CD4-positive, alpha-beta T cell treated with Interleukin-15 for 1 hour (primary cell): ENCODE measurements around the gene ZNF91.
"Not testable (repeated sequence)": the region's sequence is repeated elsewhere in the genome, so short reads cannot be mapped to it uniquely, and the experiment has no call there.

Experiments used
- DNase-seq: peaks from one replicate; pipeline ENCODE4 v3.0.0-alpha.2; 2020

The ZNF91 gene

DNA sequence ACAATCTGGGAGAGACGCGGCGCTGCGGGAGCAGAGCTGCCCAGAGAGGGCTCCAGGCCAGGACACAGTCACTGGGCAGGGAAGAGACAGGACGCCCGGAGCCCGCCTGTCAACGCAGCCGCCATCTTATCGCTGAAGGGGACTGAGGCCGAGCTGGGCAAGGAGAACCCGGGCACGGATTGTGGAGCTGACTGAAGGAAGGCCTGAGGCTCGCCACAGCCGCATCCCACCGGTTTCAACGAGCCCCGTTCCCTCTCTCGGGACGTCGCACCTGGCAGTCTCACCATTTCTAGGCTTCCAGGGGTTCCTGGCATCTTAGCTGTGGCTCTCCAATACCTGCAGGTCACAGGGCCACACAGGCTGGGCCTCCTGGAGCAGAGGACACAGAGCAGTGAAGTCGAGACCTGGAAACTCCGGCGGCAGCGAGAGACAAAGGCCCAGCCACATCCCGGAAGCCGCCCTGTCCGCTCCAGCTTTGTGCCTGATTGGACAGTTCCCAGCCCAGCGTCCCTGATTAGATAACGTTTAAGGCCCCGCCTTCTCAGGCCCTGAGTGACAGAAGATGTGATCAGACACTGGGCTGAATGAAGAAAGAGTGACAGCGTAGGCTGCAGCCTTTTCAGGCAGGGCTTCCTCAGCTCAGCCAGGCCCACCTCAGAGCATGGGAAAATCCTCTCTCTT is at the start of gene ZNF91:
Gene ZNF91 (minus strand): TSS at position 431 of the 681 bp plus-strand sequence. CDS start 117 bp downstream, at position 314.
- DNase-seq = peak; percentile 94

DNA sequence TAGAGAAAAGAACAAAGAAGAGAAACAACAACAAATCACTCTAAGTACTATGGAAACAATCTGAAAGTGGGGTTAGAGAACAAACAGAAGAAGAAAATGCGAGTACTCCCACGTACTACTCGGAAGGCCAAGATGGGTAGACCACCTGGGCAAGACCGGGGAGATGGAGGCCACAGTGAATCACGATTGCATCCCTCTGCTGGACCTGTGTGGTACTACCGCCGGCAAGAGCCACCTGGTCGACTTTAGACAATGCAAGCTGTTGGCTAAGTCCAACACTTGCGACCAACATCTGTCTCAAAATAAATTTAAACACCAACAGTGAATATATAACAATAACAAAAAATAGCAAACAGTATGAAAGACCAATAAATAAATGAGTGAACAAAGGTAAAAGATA is 45.5 kb upstream of the ZNF91 start:
- DNase-seq = no peak

DNA sequence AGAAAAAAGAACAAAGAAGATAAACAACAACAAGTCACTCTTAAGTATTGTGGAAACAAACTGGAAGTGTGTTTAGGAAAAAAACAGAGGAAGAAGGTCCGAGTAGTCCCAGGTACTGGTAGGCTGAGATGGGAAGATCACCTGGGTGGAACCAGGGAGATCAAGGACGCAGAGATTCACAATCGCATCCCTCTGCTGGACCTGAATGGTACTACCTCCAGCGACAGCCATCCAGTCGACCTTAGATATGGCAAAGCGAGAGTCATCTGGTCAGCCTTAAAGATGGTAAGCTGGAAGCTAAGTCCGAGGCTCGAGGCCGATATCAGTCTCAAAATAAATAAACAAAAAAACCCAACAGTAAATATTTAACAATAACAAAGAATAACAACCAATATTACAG is 44.9 kb upstream of the ZNF91 start:
- DNase-seq = no peak

DNA sequence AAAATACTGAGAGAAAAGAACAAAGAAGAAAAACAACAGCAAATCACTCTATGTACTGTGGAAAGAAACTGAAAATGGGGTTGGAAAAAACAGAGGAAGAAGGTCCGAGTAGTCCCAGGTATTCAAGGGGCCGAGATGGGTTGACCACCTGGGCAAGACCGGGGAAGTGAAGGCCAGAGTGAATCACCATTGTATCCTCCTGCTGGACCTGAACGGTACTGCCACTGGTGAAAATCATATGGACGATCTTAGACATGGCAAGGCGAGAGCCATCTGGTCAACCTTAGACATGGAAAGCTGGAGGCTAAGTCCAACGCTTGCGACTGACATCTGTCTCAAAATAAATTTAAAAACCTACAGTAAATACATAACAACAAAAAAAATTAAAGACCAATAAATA is 44.4 kb upstream of the ZNF91 start:
- DNase-seq = no peak

DNA sequence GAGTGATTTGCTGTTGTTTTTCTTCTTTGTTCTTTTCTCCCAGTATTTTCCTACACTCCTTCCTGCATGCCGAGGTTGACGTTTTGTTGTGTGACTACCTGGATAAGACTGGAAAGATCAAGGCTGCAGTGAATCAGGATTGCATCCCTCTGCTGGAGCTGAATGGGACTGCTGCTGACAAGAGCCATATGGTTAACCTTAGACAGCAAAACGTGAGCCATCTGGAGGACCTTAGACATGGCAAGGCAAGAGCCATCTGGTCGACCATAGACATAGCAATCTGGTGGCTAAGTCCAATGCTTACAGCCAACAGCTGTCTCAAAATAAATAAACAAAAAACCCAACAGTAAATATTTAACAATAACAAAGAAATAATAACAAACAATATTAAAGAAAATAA is 42.6 kb upstream of the ZNF91 start:
- DNase-seq = no peak

DNA sequence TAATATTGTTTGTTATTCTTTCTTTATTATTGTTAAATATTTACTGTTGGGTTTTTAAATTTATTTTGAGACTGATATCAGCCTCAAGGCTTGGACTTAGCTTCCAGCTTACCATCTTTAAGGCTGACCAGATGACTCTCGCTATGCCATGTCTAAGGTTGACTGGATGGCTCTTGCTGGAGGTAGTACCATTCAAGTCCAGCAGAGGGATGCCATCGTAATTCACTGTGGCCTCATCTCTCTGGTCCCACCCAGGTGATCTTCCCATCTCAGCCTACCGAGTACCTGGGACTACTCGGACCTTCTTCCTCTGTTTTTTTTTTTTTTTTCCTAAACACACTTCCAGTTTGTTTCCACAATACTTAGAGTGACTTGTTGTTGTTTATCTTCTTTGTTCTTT is 41.7 kb upstream of the ZNF91 start:
- DNase-seq = no peak

DNA sequence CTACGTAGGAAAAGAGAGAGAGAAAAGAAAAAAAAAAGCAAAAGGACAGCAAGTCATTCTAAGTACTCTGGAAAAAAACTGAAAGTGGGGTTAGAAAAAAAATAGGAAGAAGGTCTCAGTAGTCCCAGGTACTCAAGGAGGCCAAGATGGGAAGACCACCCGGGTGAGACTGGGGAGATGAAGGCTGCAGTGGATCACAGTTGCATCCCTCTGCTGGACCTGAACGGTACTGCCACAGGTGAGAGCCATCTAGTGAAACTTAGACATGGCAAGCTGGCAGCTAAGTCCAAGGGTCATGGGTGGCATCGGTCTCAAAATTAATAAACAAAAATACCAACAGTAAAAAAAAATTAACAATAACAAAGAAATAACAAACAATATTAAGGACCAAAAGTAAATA is 41.0 kb upstream of the ZNF91 start:
- DNase-seq = no peak

DNA sequence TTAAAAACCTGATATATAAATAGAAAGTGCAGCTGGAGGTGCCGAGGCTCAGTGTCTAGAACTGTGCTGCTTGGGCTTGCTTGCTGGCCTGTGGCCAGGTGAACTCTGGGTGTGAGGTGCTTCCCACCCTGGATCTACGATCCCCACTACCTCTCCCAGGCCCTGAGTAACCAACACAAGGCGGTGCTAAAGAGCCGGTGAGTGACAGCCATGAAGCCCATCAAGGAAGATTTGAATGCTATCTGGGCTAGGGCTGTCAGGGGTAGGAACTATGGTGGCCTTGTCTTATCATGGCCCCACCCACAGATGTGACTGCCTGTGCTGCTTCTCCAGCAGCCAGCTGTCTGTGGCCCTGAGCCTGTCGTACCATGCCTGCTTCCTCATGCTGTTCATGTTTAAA is 25.6 kb upstream of the ZNF91 start:
- no peak for DNase-seq

DNA sequence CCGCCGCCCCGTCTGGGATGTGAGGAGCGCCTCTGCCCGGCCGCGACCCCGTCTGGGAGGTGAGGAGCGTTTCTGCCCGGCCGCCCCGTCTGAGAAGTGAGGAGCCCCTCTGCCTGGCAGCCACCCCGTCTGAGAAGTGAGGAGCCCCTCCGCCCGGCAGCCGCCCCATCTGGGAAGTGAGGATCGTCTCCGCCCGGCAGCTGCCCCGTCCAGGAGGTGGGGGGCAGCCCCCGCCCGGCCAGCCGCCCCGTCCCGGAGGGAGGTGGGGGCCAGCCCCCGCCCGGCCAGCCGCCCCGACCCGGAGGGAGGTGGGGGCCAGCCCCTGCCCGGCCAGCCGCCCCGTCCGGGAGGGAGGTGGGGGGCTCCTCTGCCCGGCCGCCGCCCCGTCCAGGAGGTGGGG is 24.0 kb upstream of the ZNF91 start:
- DNase-seq = not testable (repeated sequence)

DNA sequence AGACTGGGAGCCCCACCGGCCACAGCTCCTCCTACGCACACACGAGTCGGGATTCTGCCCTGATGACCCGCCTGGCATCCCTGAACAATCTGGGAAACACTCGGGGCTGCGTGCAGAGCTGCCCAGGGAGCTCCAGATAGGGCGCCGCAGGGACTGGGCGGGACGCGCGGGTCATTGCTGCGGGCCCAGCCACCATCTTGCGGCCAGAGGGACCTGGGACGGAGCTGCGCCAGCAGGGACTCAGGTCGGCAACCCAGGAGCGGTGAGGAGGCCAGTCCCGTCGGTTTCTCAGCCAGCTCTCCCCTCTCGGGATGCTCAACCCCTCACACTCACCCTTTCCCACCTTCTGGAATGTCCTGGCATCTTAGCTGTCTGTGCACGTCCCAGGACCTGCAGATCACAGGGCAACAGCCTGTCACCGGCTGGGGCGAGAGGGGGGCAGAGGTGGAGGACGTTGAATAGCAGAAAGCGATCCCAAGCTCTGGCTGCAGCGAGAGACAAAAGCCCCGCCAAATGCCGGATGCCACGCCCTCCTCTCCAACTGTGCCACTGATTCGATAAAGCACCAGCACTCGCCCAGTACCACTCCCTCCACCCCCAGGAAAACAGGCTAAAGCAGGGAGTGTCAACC is 20.4 kb upstream of the ZNF91 start:
- no peak for DNase-seq

DNA sequence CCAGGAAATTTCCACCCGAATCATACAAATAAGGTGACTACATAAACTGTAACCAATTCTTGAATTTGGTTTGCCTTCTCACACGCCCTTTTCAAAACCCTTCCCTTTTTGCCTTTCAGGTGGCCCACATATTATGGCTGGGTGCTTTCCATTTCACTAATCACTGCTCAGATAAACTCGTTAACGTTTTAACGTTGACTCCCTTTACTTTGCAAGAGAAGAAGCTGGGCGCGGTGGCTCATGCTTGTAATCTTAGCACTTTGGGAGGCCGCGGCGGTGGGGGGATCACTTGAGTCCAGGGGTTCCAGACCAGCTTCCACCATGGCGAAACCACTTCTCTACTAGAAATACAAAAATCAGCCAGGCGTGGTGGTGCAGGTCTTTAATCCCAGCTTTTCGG is 19.8 kb upstream of the ZNF91 start:
- DNase-seq = no peak

DNA sequence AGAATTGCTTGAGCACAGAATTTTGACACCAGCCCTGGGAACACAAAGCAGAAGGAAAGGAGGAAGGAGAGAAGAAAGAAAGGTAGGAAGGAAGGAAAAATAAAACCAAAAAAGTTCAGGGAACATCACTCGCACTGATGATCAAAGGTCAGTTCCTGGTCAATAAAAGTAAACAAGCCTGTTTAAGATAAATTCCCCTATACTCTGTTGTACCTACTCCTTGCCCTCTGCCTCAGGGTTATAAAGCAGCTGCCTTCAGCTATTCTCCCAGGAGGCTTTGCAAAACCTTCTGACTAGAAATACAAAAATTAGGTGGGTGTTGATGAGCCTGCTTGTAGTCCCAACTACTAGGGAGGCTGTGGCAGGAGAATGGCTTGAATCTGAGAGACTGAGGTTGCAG is 14.9 kb upstream of the ZNF91 start:
- no peak for DNase-seq

DNA sequence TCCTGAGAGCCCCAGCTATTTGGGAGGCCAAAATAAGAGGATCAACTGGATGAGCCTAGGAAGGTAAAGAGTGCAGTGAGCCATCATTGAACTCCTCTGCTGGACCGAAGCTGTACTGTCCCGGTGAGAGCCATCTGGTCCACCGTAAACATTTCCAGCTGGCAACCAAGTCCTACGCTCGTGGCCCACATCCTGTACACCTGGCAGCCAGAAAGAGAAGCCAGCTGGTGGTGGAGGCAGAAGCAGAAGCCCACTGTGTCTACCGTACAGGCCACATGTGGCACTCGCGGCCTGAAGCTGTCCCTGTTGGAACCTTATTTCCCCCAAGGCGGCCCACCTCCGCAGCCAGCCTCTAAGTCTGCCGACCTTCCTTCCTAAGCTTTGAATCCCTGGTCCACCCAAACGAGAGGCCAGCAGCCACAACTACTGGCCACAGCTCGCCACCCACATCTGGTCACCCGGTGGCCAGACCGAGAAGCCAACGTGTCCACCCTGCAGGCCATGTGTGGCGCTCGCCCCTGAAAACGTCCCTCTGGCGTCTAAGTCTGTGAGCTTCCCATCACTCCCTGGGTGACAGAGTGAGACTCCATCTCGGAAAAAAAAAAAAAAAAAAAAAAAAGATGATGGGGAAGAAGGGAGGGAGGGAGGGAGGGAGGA is 14.2 kb upstream of the ZNF91 start:
- no peak for DNase-seq

DNA sequence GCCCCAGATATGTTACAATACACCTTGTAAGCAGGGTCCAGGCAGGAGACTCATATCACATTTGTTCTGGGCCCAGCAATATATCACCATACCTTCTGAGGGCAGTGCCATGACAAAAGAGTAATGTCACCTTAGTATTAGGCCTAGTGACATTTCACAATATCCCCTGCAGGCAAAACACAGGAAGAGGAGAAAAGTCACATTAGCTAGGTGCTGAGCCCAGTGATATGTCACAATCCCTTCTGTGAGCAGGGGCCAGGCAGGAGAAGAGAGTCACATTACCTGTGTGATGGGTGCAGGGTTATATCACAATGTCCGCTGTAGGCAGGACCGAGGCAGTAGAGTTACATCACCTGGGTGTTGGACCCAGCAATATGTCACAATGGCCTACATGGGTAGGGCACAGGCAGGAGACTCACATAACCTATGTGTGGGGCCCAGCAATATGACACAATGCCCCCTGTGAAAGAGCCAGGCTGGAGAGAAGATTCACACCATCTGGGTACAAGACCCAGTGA is 12.4 kb upstream of the ZNF91 start:
- no peak for DNase-seq

DNA sequence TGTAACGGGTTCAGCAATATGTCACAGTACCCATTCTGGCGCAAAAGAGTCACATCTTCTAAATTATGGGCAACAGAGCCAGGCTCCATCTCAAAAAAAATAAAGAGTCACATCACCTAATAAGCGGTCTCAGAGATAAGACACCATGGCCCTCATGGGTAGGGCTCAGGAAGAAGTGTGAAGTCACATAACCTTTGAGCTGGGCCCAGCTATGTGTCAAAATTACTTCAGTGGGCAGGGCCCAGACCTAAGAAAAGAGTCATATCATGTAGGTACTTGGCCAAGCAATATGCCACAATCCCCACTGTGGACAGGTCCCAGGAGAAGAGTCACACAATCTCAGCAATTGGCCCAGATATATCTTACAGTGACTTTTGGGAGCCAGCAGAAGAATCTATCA is 11.4 kb upstream of the ZNF91 start:
- no peak for DNase-seq

DNA sequence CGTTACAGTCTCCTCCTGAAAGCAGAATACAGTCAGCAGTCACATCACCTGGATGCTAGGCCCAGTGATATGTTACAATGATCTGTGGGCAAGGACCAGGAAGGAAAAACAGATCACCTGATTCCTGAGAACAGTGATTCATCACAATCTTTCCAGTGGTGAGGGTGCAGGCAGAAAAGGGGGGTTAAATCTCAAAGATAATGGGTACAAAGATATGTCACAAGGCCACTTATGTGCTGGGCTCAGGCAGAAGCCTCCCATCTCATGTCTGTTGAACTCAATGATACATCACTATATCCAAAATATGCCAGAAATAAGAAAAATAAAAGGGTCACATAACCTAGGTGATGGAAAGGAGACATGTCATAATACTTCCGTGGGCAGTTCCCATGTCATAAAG is 10.8 kb upstream of the ZNF91 start:
- no peak for DNase-seq

DNA sequence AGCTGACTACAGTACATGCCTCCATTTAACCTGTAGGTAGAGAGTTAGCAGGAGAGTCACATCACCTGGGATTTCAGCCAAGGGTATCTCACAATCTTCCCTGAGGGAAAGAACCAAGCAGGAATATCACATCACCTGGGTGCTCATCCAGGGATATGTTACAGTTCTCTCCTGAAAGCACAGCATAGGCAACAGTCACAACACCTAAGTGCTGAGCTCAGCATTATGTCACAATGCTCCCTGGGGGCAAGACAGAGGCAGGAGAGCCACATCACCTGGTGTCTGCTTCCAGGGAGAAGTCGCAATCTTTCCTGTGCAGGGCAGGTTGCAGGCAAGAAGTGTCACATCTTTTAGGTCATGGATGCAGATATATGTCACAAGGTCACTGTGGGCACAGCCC is 9.4 kb upstream of the ZNF91 start:
- DNase-seq = no peak

DNA sequence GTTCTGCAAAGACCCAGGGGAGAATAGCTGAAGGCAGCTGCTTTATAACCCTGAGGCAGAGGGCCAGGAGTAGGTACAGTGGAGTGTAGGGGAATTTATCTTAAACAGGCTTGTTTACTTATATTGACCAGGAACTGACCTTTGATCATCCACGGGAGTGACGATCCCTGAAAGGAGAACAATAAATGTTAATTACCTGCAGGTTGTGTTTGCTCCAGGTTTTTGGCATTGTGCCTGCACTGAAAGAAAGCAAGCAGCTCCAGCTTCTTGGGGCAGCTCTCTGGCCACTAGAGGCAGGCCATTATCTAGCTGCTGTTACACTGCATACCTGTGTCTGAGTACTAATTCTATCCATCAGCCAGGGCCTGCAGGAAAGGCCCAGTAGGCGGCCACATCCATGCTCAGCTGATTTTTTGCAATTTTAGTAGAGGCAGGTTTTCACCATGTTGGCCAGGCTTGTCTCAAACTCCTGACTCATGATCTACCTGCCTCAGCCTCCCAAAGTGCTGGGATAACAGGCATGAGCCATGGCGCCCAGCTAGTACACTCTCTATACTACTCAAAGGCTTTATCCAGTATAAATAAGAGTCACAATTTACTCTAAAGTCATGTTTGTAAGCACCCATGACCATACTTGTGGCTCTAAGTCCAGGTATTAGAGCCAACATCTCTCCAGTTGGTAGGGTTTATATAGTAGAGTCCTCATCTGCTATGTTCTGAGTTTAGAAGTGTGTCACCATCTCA is 8.5 kb upstream of the ZNF91 start:
- DNase-seq = no peak

DNA sequence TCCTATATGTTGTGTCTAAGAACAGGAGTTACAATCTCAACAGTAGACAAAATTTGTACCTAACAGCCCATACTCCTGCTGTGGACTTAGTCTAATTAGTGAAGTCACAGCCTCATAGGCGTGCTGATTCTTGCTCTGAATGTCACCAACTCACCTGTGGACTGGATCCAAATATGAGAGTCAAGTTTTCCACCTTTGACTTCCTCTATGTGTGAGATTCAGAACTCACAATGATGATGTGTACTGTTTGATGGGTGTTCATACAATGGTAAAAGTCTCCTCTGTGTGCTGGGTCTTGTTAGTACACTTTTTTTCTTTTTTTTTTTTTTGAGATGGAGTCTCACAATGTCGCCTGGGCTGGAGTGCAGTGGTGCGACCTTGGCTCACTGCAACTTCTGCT is 7.8 kb upstream of the ZNF91 start:
- DNase-seq = no peak

DNA sequence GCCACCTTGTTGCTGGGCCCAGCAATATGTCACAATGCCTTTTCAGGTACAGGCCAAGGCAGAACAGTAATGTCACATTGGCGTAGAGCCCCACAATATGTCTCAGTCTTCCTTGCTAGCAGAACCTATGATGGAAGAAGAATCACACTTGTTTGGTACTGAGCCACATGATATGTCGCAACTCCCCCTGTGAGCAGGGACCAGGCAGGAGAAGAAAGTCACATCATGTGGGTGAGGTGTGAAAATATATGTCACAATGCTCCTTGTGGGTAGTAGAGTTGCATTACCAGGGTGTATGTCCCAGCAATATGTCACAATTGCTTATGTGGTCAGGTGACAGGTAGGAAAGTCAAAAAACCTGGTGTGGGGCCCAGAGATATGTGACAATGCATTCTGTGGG is 7.1 kb upstream of the ZNF91 start:
- no peak for DNase-seq

DNA sequence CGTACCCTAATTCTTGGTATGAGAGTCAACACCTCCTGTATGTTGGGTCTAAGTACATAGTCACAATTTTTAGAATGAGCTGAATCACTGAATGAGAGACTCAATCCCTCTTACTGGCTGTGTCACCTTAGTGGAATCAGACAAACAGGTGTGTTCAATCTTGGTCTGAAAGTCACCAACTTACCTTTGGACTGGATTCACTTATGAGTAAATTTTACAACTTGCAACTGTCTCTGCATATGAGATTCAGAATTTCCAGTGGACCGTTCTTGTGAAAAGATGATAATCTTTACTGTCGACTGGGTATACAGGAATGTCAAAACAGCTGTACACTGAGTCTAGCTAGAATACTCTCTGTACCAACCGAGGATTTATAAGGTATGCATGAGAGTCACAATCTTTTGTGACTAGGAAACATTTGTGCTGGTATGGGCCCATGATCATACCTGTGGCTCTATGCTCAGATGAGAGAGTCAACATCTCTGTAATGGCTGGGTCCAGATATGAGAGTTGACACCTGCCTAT is 5.9 kb upstream of the ZNF91 start:
- no peak for DNase-seq

DNA sequence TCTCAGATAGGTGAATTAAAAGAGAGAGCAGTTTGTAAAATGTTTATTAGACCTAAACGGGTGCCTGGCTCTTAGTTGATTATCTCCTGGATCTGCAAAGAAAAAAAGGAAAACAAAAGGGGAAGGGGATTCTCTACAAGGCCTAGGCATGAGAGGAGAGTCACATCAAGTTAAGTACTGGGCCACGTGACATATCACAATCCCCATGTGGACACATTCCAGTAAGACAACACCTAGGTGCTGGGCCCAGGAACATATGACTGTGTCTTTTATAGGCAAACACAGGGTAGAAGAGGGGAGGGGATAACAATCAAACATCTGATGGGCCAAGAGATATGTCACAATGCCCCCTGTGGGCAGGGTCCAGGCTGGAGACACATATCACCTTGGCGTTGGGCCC is 4.2 kb upstream of the ZNF91 start:
- DNase-seq = no peak

DNA sequence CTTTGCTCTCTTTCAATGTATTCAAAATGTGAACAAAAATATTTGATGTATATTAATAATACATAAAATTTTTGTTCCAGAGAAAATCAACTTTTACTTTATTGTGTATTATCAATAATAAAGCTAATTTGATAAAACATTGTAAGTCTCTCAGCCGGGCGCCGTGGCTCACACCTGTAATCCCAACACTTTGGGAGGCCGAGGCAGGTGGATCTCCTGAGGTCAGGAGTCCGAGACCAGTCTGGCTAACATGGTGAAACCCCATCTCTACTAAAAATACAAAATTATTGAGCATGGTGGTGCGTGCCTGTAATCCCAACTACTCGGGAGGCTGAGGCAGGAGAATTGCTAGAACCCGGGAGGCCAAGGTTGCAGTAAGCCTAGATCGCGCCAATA is 449 bp upstream of the ZNF91 start:
- DNase-seq = not testable (repeated sequence)
